ENCODE results near the gene SEPTIN12. TPM values are rescaled to one million over a fixed set of nuclear protein-coding genes. Genes with fewer than 3 reads are reported as not detected.

The SEPTIN12 gene
- total and polyA plus RNA-seq, 2 of the 4 experiments (the other 2 are of a cell fraction): not detected

DNA sequence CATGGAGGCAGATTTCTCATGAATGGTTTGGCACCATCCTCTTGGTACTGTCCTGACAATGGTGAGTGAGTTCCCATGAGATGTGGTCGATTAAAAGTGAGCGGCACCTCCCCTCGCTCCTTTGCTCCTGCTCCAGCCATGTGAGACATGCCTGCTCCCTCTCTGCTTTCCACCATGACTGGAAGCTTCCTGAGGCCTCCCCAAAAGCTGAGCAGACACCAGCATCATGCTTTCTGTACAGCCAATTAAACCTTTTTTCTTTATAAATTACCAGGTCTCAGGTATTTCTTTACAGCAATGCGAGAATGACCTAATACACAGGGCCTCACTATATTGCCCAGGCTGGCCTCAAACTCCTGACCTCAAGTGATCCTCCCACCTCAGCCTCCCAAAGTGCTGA lies 33.3 kb downstream of the SEPTIN12 start:
- ATAC-seq (ENCODE audit: low read depth): no peak
- H4K91ac ChIP-seq (ENCODE audit: insufficient read depth, low read depth, low read length): no peak overlapping the region
- H4K5ac ChIP-seq (ENCODE audit: low read depth, low read length): no peak overlapping the region
- no peak for TF ChIP-seq MXI1 (IDR thresholded peaks at IDR 0.05; ENCODE audit: borderline replicate concordance, low read depth, low read length)
- TF ChIP-seq CHD1 (IDR thresholded peaks at IDR 0.05; ENCODE audit: low read depth, low read length): no peak
- TF ChIP-seq MAZ (IDR thresholded peaks at IDR 0.05; ENCODE audit: borderline replicate concordance, low read depth, low read length): no peak
- TF ChIP-seq SMC3 (IDR thresholded peaks at IDR 0.05; ENCODE audit: low read depth, low read length): no peak
- no peak for TF ChIP-seq CEBPB (IDR thresholded peaks at IDR 0.05; ENCODE audit: low read depth, low read length)
- TF ChIP-seq, protein P1, sequence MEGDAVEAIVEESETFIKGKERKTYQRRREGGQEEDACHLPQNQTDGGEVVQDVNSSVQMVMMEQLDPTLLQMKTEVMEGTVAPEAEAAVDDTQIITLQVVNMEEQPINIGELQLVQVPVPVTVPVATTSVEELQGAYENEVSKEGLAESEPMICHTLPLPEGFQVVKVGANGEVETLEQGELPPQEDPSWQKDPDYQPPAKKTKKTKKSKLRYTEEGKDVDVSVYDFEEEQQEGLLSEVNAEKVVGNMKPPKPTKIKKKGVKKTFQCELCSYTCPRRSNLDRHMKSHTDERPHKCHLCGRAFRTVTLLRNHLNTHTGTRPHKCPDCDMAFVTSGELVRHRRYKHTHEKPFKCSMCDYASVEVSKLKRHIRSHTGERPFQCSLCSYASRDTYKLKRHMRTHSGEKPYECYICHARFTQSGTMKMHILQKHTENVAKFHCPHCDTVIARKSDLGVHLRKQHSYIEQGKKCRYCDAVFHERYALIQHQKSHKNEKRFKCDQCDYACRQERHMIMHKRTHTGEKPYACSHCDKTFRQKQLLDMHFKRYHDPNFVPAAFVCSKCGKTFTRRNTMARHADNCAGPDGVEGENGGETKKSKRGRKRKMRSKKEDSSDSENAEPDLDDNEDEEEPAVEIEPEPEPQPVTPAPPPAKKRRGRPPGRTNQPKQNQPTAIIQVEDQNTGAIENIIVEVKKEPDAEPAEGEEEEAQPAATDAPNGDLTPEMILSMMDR (conservative IDR thresholded peaks at IDR 0.05; ENCODE audit: low read depth, low read length): no peak
- no peak for TF ChIP-seq RFX5 (IDR thresholded peaks at IDR 0.05; ENCODE audit: low read depth, low read length)
- TF ChIP-seq RCOR1 (IDR thresholded peaks at IDR 0.05; ENCODE audit: insufficient replicate concordance, low read length): no peak
- no peak for TF ChIP-seq MAFK (IDR thresholded peaks at IDR 0.05; ENCODE audit: low read depth, low read length)
- TF ChIP-seq POLR2A (IDR thresholded peaks at IDR 0.05; ENCODE audit: low read depth, low read length): no peak
- TF ChIP-seq BHLHE40 (IDR thresholded peaks at IDR 0.05; ENCODE audit: low read depth, low read length): no peak
- TF ChIP-seq, protein P2, sequence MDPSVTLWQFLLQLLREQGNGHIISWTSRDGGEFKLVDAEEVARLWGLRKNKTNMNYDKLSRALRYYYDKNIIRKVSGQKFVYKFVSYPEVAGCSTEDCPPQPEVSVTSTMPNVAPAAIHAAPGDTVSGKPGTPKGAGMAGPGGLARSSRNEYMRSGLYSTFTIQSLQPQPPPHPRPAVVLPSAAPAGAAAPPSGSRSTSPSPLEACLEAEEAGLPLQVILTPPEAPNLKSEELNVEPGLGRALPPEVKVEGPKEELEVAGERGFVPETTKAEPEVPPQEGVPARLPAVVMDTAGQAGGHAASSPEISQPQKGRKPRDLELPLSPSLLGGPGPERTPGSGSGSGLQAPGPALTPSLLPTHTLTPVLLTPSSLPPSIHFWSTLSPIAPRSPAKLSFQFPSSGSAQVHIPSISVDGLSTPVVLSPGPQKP (IDR thresholded peaks at IDR 0.05; ENCODE audit: borderline replicate concordance, low read depth, low read length): no peak
- no peak for TF ChIP-seq NFE2L2 (IDR thresholded peaks at IDR 0.05; ENCODE audit: low read depth, low read length)
- no peak for TF ChIP-seq FOS (IDR thresholded peaks at IDR 0.05; ENCODE audit: low read depth, low read length)
- TF ChIP-seq, protein P3, sequence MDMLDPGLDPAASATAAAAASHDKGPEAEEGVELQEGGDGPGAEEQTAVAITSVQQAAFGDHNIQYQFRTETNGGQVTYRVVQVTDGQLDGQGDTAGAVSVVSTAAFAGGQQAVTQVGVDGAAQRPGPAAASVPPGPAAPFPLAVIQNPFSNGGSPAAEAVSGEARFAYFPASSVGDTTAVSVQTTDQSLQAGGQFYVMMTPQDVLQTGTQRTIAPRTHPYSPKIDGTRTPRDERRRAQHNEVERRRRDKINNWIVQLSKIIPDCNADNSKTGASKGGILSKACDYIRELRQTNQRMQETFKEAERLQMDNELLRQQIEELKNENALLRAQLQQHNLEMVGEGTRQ (IDR thresholded peaks at IDR 0.05; ENCODE audit: low read depth, low read length): no peak
- no peak for TF ChIP-seq RAD21 (IDR thresholded peaks at IDR 0.05; ENCODE audit: low read length)
- H3K9ac ChIP-seq (ENCODE audit: low read depth, low read length): no peak overlapping the region
- H2BK15ac ChIP-seq (ENCODE audit: low read depth, low read length): no peak overlapping the region
- ChIA-PET POLR2A (ENCODE audit: unreplicated experiment) (no interaction called here), CTCF (no interaction called here)
- H3K4ac ChIP-seq (ENCODE audit: low read depth, low read length): no peak overlapping the region
- H3K4me3 ChIP-seq (ENCODE audit: insufficient read depth, low read depth, low read length): no peak overlapping the region
- H2AK5ac ChIP-seq (ENCODE audit: low read depth, low read length): no peak overlapping the region
- H3K9me1 ChIP-seq (ENCODE audit: insufficient read depth, low read length): no peaks in the 10 kb centered on the region
- no peaks in the 10 kb centered on the region for H3K4me1 ChIP-seq (ENCODE audit: control insufficient read depth, insufficient read depth, low read length)
- no peak overlapping the region for H3K14ac ChIP-seq (replicated peaks; ENCODE audit: low read depth, low read length)
- H3K27me3 ChIP-seq (ENCODE audit: control insufficient read depth, insufficient read depth, low read length): no peaks in the 10 kb centered on the region
- no peak overlapping the region for H4K8ac ChIP-seq (ENCODE audit: low read depth in 2 of 2, low read length in 2 of 2)
- intact Hi-C loops (cut with micrococcal nuclease) (no loop called here), in situ Hi-C loops (cut with MboI; ENCODE audit: low sequenced_read_pairs) (no loop called here), dilution Hi-C loops (cut with HindIII; ENCODE audit: low sequenced_read_pairs, unreplicated experiment) (no loop called here)
- H2AFZ ChIP-seq (replicated peaks; ENCODE audit: low read length, poor library complexity): no peak overlapping the region
- DNase-seq: no peak
- H2AK9ac ChIP-seq (replicated peaks; ENCODE audit: low read depth, low read length, poor library complexity): no peak overlapping the region
- peaks cover 63% of the 10 kb centered on the region for H3K36me3 ChIP-seq (ENCODE audit: control insufficient read depth, insufficient read depth, low read length)
- no peak overlapping the region for H3K4me2 ChIP-seq (ENCODE audit: low read depth, low read length)
- BruUV-seq (replicated peaks): no TSS peak
- H3K9me3 ChIP-seq (ENCODE audit: control insufficient read depth, insufficient read depth, low read length): peaks cover 4% of the 10 kb centered on the region
- no peak overlapping the region for H3K18ac ChIP-seq (ENCODE audit: low read depth, low read length)
- H2BK20ac ChIP-seq (ENCODE audit: low read depth, low read length): no peak overlapping the region
- H3K27ac ChIP-seq (ENCODE audit: insufficient read depth, low read length): no peak overlapping the region
- peaks cover 5% of the 10 kb centered on the region; the same call in 1 of the 2 replicates for H4K20me1 ChIP-seq (ENCODE audit: insufficient read depth, low read length)
- no peak overlapping the region for H2BK120ac ChIP-seq (ENCODE audit: low read depth, low read length)
- H2BK5ac ChIP-seq (ENCODE audit: low read depth, low read length, poor library complexity, severe bottlenecking): no peak overlapping the region
- no CpG with 5 or more reads among the region's 4 CpGs for WGBS, 2 experiments (ENCODE audit: extremely low coverage in 2 of 2, insufficient read length in 1 of 2)
- H3K56ac ChIP-seq (ENCODE audit: extremely low read depth, insufficient read depth, low read length): no peak overlapping the region
- peaks cover 6 to 7% of the 10 kb centered on the region in 2 experiments; a peak in 3 of 4 replicates for H3K79me1 ChIP-seq (ENCODE audit: low read depth in 1 of 2, low read length in 2 of 2)
- H3K23ac ChIP-seq (ENCODE audit: low read depth, low read length): no peak overlapping the region

Measured in IMR-90 (cell line).